Left lung (tissue), 10 donors: ENCODE results near the gene WASF3. TPM values are rescaled to one million over a fixed set of nuclear protein-coding genes. Genes with fewer than 3 reads are reported as not detected.

ENCODE experiments used
- ATAC-seq: fragments of 200-7000 bp; cut with Tn5 transposase; one replicate; pipeline ENCODE4 v1.9.1; 2020; ENCODE audit warnings: moderate library complexity
- DNase-seq, 4 donors: peaks; one replicate each; pipeline ENCODE4 v3.0.0-alpha.2; 2013 to 2020
- H3K27ac ChIP-seq, 2 donors: fragments of 200-600 bp; sonication (generic) in 1 of 2; one replicate each; pipeline versions ENCODE4 v1.5.0 to v1.8.0; 2020 to 2021
- H3K27me3 ChIP-seq, 2 donors: fragments of 200-600 bp; sonication (generic) in 1 of 2; one replicate each; pipeline versions ENCODE4 v1.5.0 to v1.8.0; 2020 to 2021
- H3K36me3 ChIP-seq, 2 donors: fragments of 200-600 bp; sonication (generic) in 1 of 2; one replicate each; pipeline versions ENCODE4 v1.5.0 to v1.8.0; 2020 to 2021
- H3K4me1 ChIP-seq, 2 donors: fragments of 200-600 bp; one replicate each; pipeline ENCODE4 v1.8.0; 2021
- H3K4me3 ChIP-seq, 2 donors: fragments of 200-600 bp; sonication (generic) in 1 of 2; one replicate each; pipeline versions ENCODE4 v1.5.0 to v1.8.0; 2020 to 2021; ENCODE audit warnings: mild to moderate bottlenecking in 1 of 2
- H3K9me3 ChIP-seq, 2 donors: fragments of 200-600 bp; sonication (generic) in 1 of 2; one replicate each; pipeline versions ENCODE4 v1.5.0 to v1.8.0; 2020 to 2021
- CTCF ChIP-seq, 2 donors: fragments of 200-600 bp; sonication (generic) in 1 of 2; IDR thresholded peaks; one replicate each; pipeline versions ENCODE4 v1.5.0 to v1.8.0; 2021; ENCODE audit warnings: antibody characterized with exemption in 2 of 2
- intact Hi-C, 2 donors: fragments of 100-400 bp; cut with DNase I; formaldehyde crosslinking; loops; one replicate each; pipeline versions ENCODE4 v1.11.2 to v1.14.2; 2022
- polyA plus RNA-seq, 6 donors: library from polyadenylated mRNA; unstranded; fragments of 120-200 nt; gene quantifications; one replicate each; pipeline ENCODE4 v1.2.1, GENCODE V29; 2013; ENCODE audit not compliant: insufficient read length in 6 of 6
- total RNA-seq, 2 donors: library from RNA; stranded (reverse); fragmentation: NEBNext Ultra II Directional; extraction: Animal tissue kit (Norgen Biotek cat#: 25700); gene quantifications; one replicate each; pipeline ENCODE4 v1.2.1, GENCODE V29; 2021
- donor health status: DM: no; HTN: yes; CAD: no.
- donor health status: DM: no; HTN: no; CAD: no.

WASF3 gene
- total and polyA plus RNA-seq, 8 donors = 10.9 to 24.5 (median 21.2) TPM

GRCh38 chr13:26727633-26728032 is 170.2 kb downstream of the WASF3 start:
- no peak for TF ChIP-seq CTCF (IDR thresholded peaks at IDR 0.05)
- H3K9me3 ChIP-seq = no peaks in the 10 kb centered on the region
- no peak for DNase-seq
- no peaks in the 10 kb centered on the region for H3K36me3 ChIP-seq
- H3K27me3 ChIP-seq = no peaks in the 10 kb centered on the region
- H3K4me1 ChIP-seq = no peaks in the 10 kb centered on the region
- no peak for ATAC-seq
- intact Hi-C loops = no loop called here
- no peak overlapping the region for H3K4me3 ChIP-seq
- no peak overlapping the region for H3K27ac ChIP-seq

GRCh38 chr13:26735677-26736076 is 178.2 kb downstream of the WASF3 start:
- no peaks in the 10 kb centered on the region for H3K36me3 ChIP-seq
- TF ChIP-seq CTCF (IDR thresholded peaks at IDR 0.05) = no peak
- no peak overlapping the region for H3K27ac ChIP-seq
- no peaks in the 10 kb centered on the region for H3K27me3 ChIP-seq
- no peak for ATAC-seq
- no peak for DNase-seq
- no peaks in the 10 kb centered on the region for H3K4me1 ChIP-seq
- peaks cover 0 to 10% of the 10 kb centered on the region in 2 donors for H3K9me3 ChIP-seq
- intact Hi-C loops = no loop called here
- no peak overlapping the region for H3K4me3 ChIP-seq

Other genes starting within 250 kb of the WASF3 start
- not detected for gene GPR12, start 203.1 kb downstream of the WASF3 start, total RNA-seq
- under 1 TPM in 3 of 6 donors, not detected in 3; 0.04 to 0.06 (median 0.04) TPM for gene GPR12, start 203.1 kb downstream of the WASF3 start, polyA plus RNA-seq